ENCODE data around the gene OSBPL3. TPM values are rescaled to one million over a fixed set of nuclear protein-coding genes. Genes with fewer than 3 reads are reported as not detected.

OSBPL3 gene
- total RNA-seq, 1 donor = 30.8 TPM

GRCh38 chr7:24874791-24875190 is 105.2 kb downstream of the OSBPL3 start:
- Histone ChIP-seq H3K27ac (ENCODE audit: low read depth, low read length) (no peak overlapping the region), H2AFZ (ENCODE audit: low read length) (no peak overlapping the region), H3K79me2 (ENCODE audit: insufficient read depth, low read length) (peaks cover 4% of the 10 kb centered on the region), H3K9me3 (ENCODE audit: low read depth, low read length) (no peaks in the 10 kb centered on the region), H4K20me1 (ENCODE audit: insufficient read depth, low read length) (peaks cover 7% of the 10 kb centered on the region), H3K36me3 (ENCODE audit: insufficient read depth, low read length) (peaks cover 15% of the 10 kb centered on the region), H3K4me1 (ENCODE audit: insufficient read depth, low read length) (peaks cover 12% of the 10 kb centered on the region), H3K27me3 (ENCODE audit: insufficient read depth, low read length) (no peaks in the 10 kb centered on the region), H3K4me2 (ENCODE audit: insufficient read depth, low read length) (no peak overlapping the region), H3K4me3 (ENCODE audit: insufficient read depth, low read length) (no peak overlapping the region)
- no peak for DNase-seq (ENCODE audit: insufficient read length, low spot score, missing footprints)
- TF ChIP-seq CTCF (IDR thresholded peaks at IDR 0.05; ENCODE audit: extremely low read depth, low read depth, low read length) = no peak

- H3K79me2 ChIP-seq (ENCODE audit: insufficient read depth, low read length) = peaks cover 4% of the 10 kb centered on the region
- H3K4me1 ChIP-seq (ENCODE audit: insufficient read depth, low read length) = peaks cover 8% of the 10 kb centered on the region
- no peaks in the 10 kb centered on the region for H3K27me3 ChIP-seq (ENCODE audit: insufficient read depth, low read length)
- H3K9me3 ChIP-seq (ENCODE audit: low read depth, low read length) = no peaks in the 10 kb centered on the region
- H2AFZ ChIP-seq (ENCODE audit: low read length) = no peak overlapping the region
- H3K4me2 ChIP-seq (ENCODE audit: insufficient read depth, low read length) = no peak overlapping the region
- H3K36me3 ChIP-seq (ENCODE audit: insufficient read depth, low read length) = peaks cover 15% of the 10 kb centered on the region
- H4K20me1 ChIP-seq (ENCODE audit: insufficient read depth, low read length) = no peaks in the 10 kb centered on the region
- no peak overlapping the region for H3K4me3 ChIP-seq (ENCODE audit: insufficient read depth, low read length)
- no peak for TF ChIP-seq CTCF (IDR thresholded peaks at IDR 0.05; ENCODE audit: extremely low read depth, low read depth, low read length)
- no peak for DNase-seq (ENCODE audit: insufficient read length, low spot score, missing footprints)
- no peak overlapping the region for H3K27ac ChIP-seq (ENCODE audit: low read depth, low read length)
These were observed 106.0 kb downstream of the OSBPL3 start for GRCh38 chr7:24873944-24874343.

GRCh38 chr7:24871770-24872169 is 108.2 kb downstream of the OSBPL3 start:
- Histone ChIP-seq H3K27ac (ENCODE audit: low read depth, low read length) (no peak overlapping the region), H3K27me3 (ENCODE audit: insufficient read depth, low read length) (no peaks in the 10 kb centered on the region), H3K79me2 (ENCODE audit: insufficient read depth, low read length) (peaks cover 4% of the 10 kb centered on the region), H3K4me2 (ENCODE audit: insufficient read depth, low read length) (no peak overlapping the region), H3K4me1 (ENCODE audit: insufficient read depth, low read length) (peaks cover 8% of the 10 kb centered on the region), H4K20me1 (ENCODE audit: insufficient read depth, low read length) (no peaks in the 10 kb centered on the region), H2AFZ (ENCODE audit: low read length) (no peak overlapping the region), H3K4me3 (ENCODE audit: insufficient read depth, low read length) (no peak overlapping the region), H3K36me3 (ENCODE audit: insufficient read depth, low read length) (peaks cover 15% of the 10 kb centered on the region), H3K9me3 (ENCODE audit: low read depth, low read length) (no peaks in the 10 kb centered on the region)
- DNase-seq (ENCODE audit: insufficient read length, low spot score, missing footprints) = no peak
- TF ChIP-seq CTCF (IDR thresholded peaks at IDR 0.05; ENCODE audit: extremely low read depth, low read depth, low read length) = no peak

- no peak overlapping the region for H2AFZ ChIP-seq (ENCODE audit: low read length)
- TF ChIP-seq CTCF (IDR thresholded peaks at IDR 0.05; ENCODE audit: extremely low read depth, low read depth, low read length) = no peak
- no peak overlapping the region for H3K27ac ChIP-seq (ENCODE audit: low read depth, low read length)
- H3K4me2 ChIP-seq (ENCODE audit: insufficient read depth, low read length) = no peak overlapping the region
- H4K20me1 ChIP-seq (ENCODE audit: insufficient read depth, low read length) = no peaks in the 10 kb centered on the region
- H3K36me3 ChIP-seq (ENCODE audit: insufficient read depth, low read length) = peaks cover 24% of the 10 kb centered on the region
- no peaks in the 10 kb centered on the region for H3K9me3 ChIP-seq (ENCODE audit: low read depth, low read length)
- H3K79me2 ChIP-seq (ENCODE audit: insufficient read depth, low read length) = peaks cover 4% of the 10 kb centered on the region
- no peak overlapping the region for H3K4me3 ChIP-seq (ENCODE audit: insufficient read depth, low read length)
- DNase-seq (ENCODE audit: insufficient read length, low spot score, missing footprints) = no peak
- H3K4me1 ChIP-seq (ENCODE audit: insufficient read depth, low read length) = peaks cover 8% of the 10 kb centered on the region
- no peaks in the 10 kb centered on the region for H3K27me3 ChIP-seq (ENCODE audit: insufficient read depth, low read length)
These were observed 109.2 kb downstream of the OSBPL3 start for GRCh38 chr7:24870766-24871165.
